Upper lobe of right lung (tissue), 1 donor: ENCODE measurements around the gene ZNF536. TPM values are rescaled to one million over a fixed set of nuclear protein-coding genes. Genes with fewer than 3 reads are reported as not detected.
"Not testable (repeated sequence)": the region's sequence is repeated elsewhere in the genome, so short reads cannot be mapped to it uniquely, and the experiment has no call there.

ENCODE experiments used
- ATAC-seq: fragments of 200-7000 bp; cut with Tn5 transposase; one replicate; pipeline ENCODE4 v1.9.1; 2020; ENCODE audit warnings: mild to moderate bottlenecking, moderate library complexity
- DNase-seq: peaks from one replicate; pipeline ENCODE4 v3.0.0-alpha.2; 2020
- H3K27ac ChIP-seq: fragments of 200-600 bp; one replicate; pipeline ENCODE4 v1.8.0; 2022
- H3K27me3 ChIP-seq: fragments of 200-600 bp; one replicate; pipeline ENCODE4 v1.8.0; 2022; ENCODE audit warnings: mild to moderate bottlenecking
- H3K36me3 ChIP-seq: fragments of 200-600 bp; one replicate; pipeline ENCODE4 v1.8.0; 2022
- H3K4me1 ChIP-seq: fragments of 200-600 bp; one replicate; pipeline ENCODE4 v1.8.0; 2022
- H3K4me3 ChIP-seq: fragments of 200-600 bp; one replicate; pipeline ENCODE4 v1.8.0; 2022; ENCODE audit warnings: mild to moderate bottlenecking
- H3K9me3 ChIP-seq: fragments of 200-600 bp; one replicate; pipeline ENCODE4 v1.8.0; 2022
- CTCF ChIP-seq: fragments of 200-600 bp; IDR thresholded peaks from one replicate; pipeline ENCODE4 v1.8.0; 2022; ENCODE audit warnings: antibody characterized with exemption
- intact Hi-C: fragments of 100-400 bp; cut with DNase I; formaldehyde crosslinking; loops from one replicate; pipeline ENCODE4 v1.11.0; 2022
- total RNA-seq: library from RNA; stranded (reverse); fragmentation: NEBNext Ultra II Directional; extraction: Animal tissue kit (Norgen Biotek cat#: 25700); gene quantifications from one replicate; pipeline ENCODE4 v1.2.1, GENCODE V29; 2021
- donor health status: DM: no; HTN: yes; CAD: no; lungs with severe emphysema.

The ZNF536 gene
- total RNA-seq, 1 donor from 2014 or later, result 0.09 TPM

GRCh38 chr19:30344446-30345425, 27.4 kb upstream of the ZNF536 start:
- DNase-seq, result no peak
- TF ChIP-seq CTCF, result no peak
- ATAC-seq, result no peak

GRCh38 chr19:30345686-30346085, 26.5 kb upstream of the ZNF536 start:
- Histone ChIP-seq H3K9me3 (no peaks in the 10 kb centered on the region), H3K27me3 (no peaks in the 10 kb centered on the region), H3K4me1 (no peaks in the 10 kb centered on the region), H3K27ac (no peak overlapping the region), H3K36me3 (no peaks in the 10 kb centered on the region), H3K4me3 (no peak overlapping the region)
- DNase-seq (no peak), ATAC-seq (no peak)
- TF ChIP-seq CTCF, result no peak
- intact Hi-C loops, result no loop called here

More at GRCh38 chr19:30344446-30345425, 27.4 kb upstream of the ZNF536 start:
- no peaks in the 10 kb centered on the region for H3K4me1 ChIP-seq
- H3K36me3 ChIP-seq, result no peaks in the 10 kb centered on the region
- no peak overlapping the region for H3K4me3 ChIP-seq
- intact Hi-C loops, result no loop called here
- H3K27me3 ChIP-seq, result no peaks in the 10 kb centered on the region
- H3K27ac ChIP-seq, result no peak overlapping the region
- H3K9me3 ChIP-seq, result no peaks in the 10 kb centered on the region

- H3K4me3 ChIP-seq, intact Hi-C loops, H3K9me3 ChIP-seq, DNase-seq, H3K27me3 ChIP-seq, H3K27ac ChIP-seq, H3K4me1 ChIP-seq, ATAC-seq, H3K36me3 ChIP-seq: not testable (repeated sequence)
Observed at GRCh38 chr19:30346468-30346867, 25.7 kb upstream of the ZNF536 start.

GRCh38 chr19:30349131-30349730, 23.0 kb upstream of the ZNF536 start:
- no peak for DNase-seq
- intact Hi-C loops, result no loop called here
- Histone ChIP-seq H3K4me1 (no peaks in the 10 kb centered on the region), H3K9me3 (no peaks in the 10 kb centered on the region), H3K36me3 (no peaks in the 10 kb centered on the region), H3K27ac (no peak overlapping the region), H3K4me3 (no peak overlapping the region), H3K27me3 (no peaks in the 10 kb centered on the region)
- no peak for TF ChIP-seq CTCF
- no peak for ATAC-seq

GRCh38 chr19:30350692-30351663, 21.2 kb upstream of the ZNF536 start:
- H3K9me3 ChIP-seq, result no peaks in the 10 kb centered on the region

More at GRCh38 chr19:30350692-30351663, 21.2 kb upstream of the ZNF536 start:
- no peak overlapping the region for H3K27ac ChIP-seq
- intact Hi-C loops, result no loop called here
- H3K36me3 ChIP-seq, result no peaks in the 10 kb centered on the region
- DNase-seq, result no peak
- H3K27me3 ChIP-seq, result no peaks in the 10 kb centered on the region
- H3K4me3 ChIP-seq, result no peak overlapping the region
- ATAC-seq, result no peak
- no peaks in the 10 kb centered on the region for H3K4me1 ChIP-seq
- no peak for TF ChIP-seq CTCF
